Panc1 (cell line): ENCODE measurements around the gene UGT1A3. TPM values are rescaled to one million over a fixed set of nuclear protein-coding genes. Genes with fewer than 3 reads are reported as not detected.

ENCODE experiments used
- ATAC-seq: fragments of 200-7000 bp; cut with Tn5 transposase; 2 replicates; pipeline ENCODE4 v1.9.1; 2020; ENCODE audit warnings: mild to moderate bottlenecking, moderate library complexity
- BruUV-seq: library from RNA; stranded (reverse); fragments of 400-500 nt; replicated peaks from 2 replicates; lab custom pipeline; 2021; lab: Mats Ljungman, UMichigan
- CTCF ChIA-PET: fragments of 300-600 bp; sonication (Branson Sonifier 250); formaldehyde crosslinking; loops from one replicate; lab custom pipeline; 2022; ENCODE audit warnings: antibody characterized with exemption; lab: Charles Lee
- POLR2A ChIA-PET: fragments of 300-600 bp; sonication (Branson Sonifier 250); formaldehyde crosslinking; loops from one replicate; lab custom pipeline; 2022; ENCODE audit warnings: antibody characterized with exemption; lab: Charles Lee
- DNase-seq: peaks from one replicate; pipeline ENCODE4 v3.0.0-alpha.2; 2010; ENCODE audit warnings: low read depth, low spot score
- H3K27ac ChIP-seq: 2 replicates; pipeline ENCODE4 v1.5.1; 2011; ENCODE audit warnings: mild to moderate bottlenecking, low read length, inconsistent platforms
- H3K27me3 ChIP-seq: fragments of 200-500 bp; sonication (Bioruptor generic); 2 replicates; pipeline ENCODE4 v1.6.0; 2014; ENCODE audit warnings: low read length, inconsistent platforms; ENCODE audit not compliant: control insufficient read depth, insufficient read depth
- H3K36me3 ChIP-seq: fragments of 200-500 bp; sonication (Bioruptor generic); 2 replicates; pipeline ENCODE4 v1.5.1; 2014; ENCODE audit warnings: inconsistent platforms, mild to moderate bottlenecking, low read length, moderate library complexity; ENCODE audit not compliant: control insufficient read depth, insufficient read depth
- H3K4me1 ChIP-seq: 2 replicates; pipeline ENCODE4 v1.5.1; 2011; ENCODE audit warnings: inconsistent platforms, mild to moderate bottlenecking, low read length, moderate library complexity; ENCODE audit not compliant: control insufficient read depth, insufficient read depth
- H3K4me3 ChIP-seq, 2 experiments: 2 replicates each; pipeline ENCODE4 v1.5.1; 2011 to 2012; ENCODE audit warnings: low read depth in 2 of 2, low read length in 2 of 2, mild to moderate bottlenecking in 2 of 2, inconsistent platforms in 1 of 2, moderate library complexity in 1 of 2
- H3K9me3 ChIP-seq: fragments of 200-500 bp; sonication (Bioruptor generic); 2 replicates; pipeline ENCODE4 v1.5.1; 2014; ENCODE audit warnings: low read depth, mild to moderate bottlenecking, inconsistent platforms, low read length, moderate library complexity; ENCODE audit not compliant: control insufficient read depth, insufficient read depth
- CTCF ChIP-seq: fragments of 450-650 bp; IDR thresholded peaks from 2 replicates; pipeline ENCODE4 v1.5.1; 2017; ENCODE audit warnings: mild to moderate bottlenecking
- POLR2AphosphoS5 ChIP-seq: IDR thresholded peaks from 2 replicates; pipeline ENCODE4 v1.6.1; 2012; ENCODE audit warnings: mild to moderate bottlenecking, low read depth, low read length, moderate library complexity
- REST ChIP-seq, 2 experiments: IDR thresholded peaks; 2 replicates each; pipeline ENCODE4 v1.6.1; 2011 to 2012; ENCODE audit warnings: low read depth in 2 of 2, control low read depth in 1 of 2, low read length in 1 of 2, mild to moderate bottlenecking in 1 of 2, moderate library complexity in 1 of 2; ENCODE audit not compliant: insufficient read depth in 1 of 2
- SIN3A ChIP-seq: IDR thresholded peaks from 2 replicates; pipeline ENCODE4 v1.6.1; 2012; ENCODE audit warnings: low read depth, mild to moderate bottlenecking, low read length, moderate library complexity, borderline replicate concordance; ENCODE audit not compliant: insufficient read depth
- TCF7L2 ChIP-seq: IDR thresholded peaks from 2 replicates; pipeline ENCODE4 v1.6.1; 2011; ENCODE audit warnings: mild to moderate bottlenecking, low read depth, low read length, inconsistent platforms
- in situ Hi-C: cut with HindIII; loops from 2 replicates; pipeline ENCODE4 v1.10.0; 2016; ENCODE audit warnings: low sequenced_read_pairs, low pct_unique_long_range_greater_than_20kb
- intact Hi-C: fragments of 100-400 bp; cut with micrococcal nuclease; formaldehyde crosslinking; loops from one replicate; pipeline ENCODE4 v1.10.0; 2022; ENCODE audit not compliant: unreplicated experiment
- total RNA-seq: library from RNA; stranded (reverse); gene quantifications from one replicate; pipeline ENCODE4 v1.2.1, GENCODE V29; 2021; ENCODE audit not compliant: unreplicated experiment

The UGT1A3 gene
- total RNA-seq, 1 experiment from 2014 or later = not detected

- DNase-seq (no peak), ATAC-seq (no peak)
- H3K4me1 ChIP-seq = peaks cover 3% of the 10 kb centered on the region; the same call in 1 of the 2 replicates
- H3K4me3 ChIP-seq = no peak overlapping the region
- no peak for TF ChIP-seq CTCF
- TF ChIP-seq POLR2AphosphoS5 = no peak
- TF ChIP-seq SIN3A = no peak
- no peak for TF ChIP-seq TCF7L2
- TF ChIP-seq REST (IDR thresholded peaks at IDR 0.05; ENCODE audit: insufficient read depth in 1 of 2, low read depth in 2 of 2, low read length in 1 of 2) = no peak
- in situ Hi-C loops = no loop called here
- H3K9me3 ChIP-seq = no peaks in the 10 kb centered on the region
- CTCF ChIA-PET = no interaction called here
- POLR2A ChIA-PET = no interaction called here
- intact Hi-C loops = no loop called here
- no peaks in the 10 kb centered on the region for H3K27me3 ChIP-seq
- no TSS peak for BruUV-seq
- no peaks in the 10 kb centered on the region for H3K36me3 ChIP-seq
- no peak overlapping the region for H3K27ac ChIP-seq
Measured at GRCh38 chr2:233684640-233685039, 44.2 kb upstream of the UGT1A3 start.

GRCh38 chr2:233686928-233687327 is 41.9 kb upstream of the UGT1A3 start:
- no TSS peak for BruUV-seq

More at GRCh38 chr2:233686928-233687327, 41.9 kb upstream of the UGT1A3 start:
- in situ Hi-C loops (no loop called here), intact Hi-C loops (no loop called here)
- Histone ChIP-seq H3K27ac (no peak overlapping the region), H3K4me1 (peaks cover 8% of the 10 kb centered on the region), H3K4me3 (no peak overlapping the region), H3K9me3 (no peaks in the 10 kb centered on the region), H3K27me3 (no peaks in the 10 kb centered on the region), H3K36me3 (no peaks in the 10 kb centered on the region)
- no peak for DNase-seq
- no peak for ATAC-seq
- CTCF ChIA-PET = no interaction called here
- POLR2A ChIA-PET = no interaction called here
- TF ChIP-seq REST (IDR thresholded peaks at IDR 0.05; ENCODE audit: insufficient read depth in 1 of 2, low read depth in 2 of 2, low read length in 1 of 2) = no peak
- no peak for TF ChIP-seq TCF7L2
